Pulmonary artery endothelial cell (primary cell): ENCODE data around the gene CFAP65. TPM values are rescaled to one million over a fixed set of nuclear protein-coding genes. Genes with fewer than 3 reads are reported as not detected.
A peak's percentile ranks its signal among the peaks of the same experiment; 100 is the strongest.

Experiments
- DNase-seq: peaks from one replicate; pipeline ENCODE4 v3.0.0-alpha.2; 2011; ENCODE audit warnings: low read depth, low spot score
- total RNA-seq: library from RNA; depleted of rRNA; stranded (reverse); fragments of >200 nt; gene quantifications from 2 replicates; pipeline ENCODE4 v1.2.3, GENCODE V29; 2014

Gene CFAP65
- total RNA-seq, 1 donor from 2014 or later, result under 0.01 TPM

DNA sequence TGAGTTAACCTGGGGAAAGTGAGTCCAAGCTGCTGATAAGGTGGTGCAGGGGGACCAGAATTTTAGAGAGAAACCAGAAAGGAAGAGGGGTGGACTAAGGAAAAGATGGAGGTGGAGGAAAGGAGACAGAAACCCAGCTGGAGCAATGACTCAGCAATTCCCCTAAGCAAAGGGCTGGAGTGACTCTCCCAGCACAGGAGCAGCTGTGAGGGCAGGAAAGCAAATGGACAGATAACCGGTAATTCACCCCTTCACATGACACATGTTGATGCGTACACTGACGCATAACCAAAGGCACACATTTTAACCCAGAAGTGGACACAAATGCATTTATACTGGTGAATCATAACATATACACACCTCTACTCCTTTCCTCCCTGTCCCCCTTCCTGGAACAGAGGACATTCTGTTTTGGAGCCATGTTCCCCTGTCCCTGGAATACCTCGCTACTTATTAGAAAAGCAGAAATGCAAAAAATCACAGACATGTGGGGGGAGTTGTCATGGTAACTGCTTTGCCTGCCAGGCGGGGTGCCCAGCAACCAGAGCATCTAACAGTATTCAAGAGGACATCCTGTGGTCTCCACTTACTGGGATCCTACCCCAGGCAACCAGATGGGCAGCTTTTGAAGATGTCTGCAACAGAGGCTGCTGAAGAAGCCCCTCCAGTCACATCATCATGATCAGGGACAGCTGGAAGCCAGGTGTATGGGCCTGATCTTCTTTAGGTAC, 77.1 kb downstream of the CFAP65 start:
- no peak for DNase-seq

DNA sequence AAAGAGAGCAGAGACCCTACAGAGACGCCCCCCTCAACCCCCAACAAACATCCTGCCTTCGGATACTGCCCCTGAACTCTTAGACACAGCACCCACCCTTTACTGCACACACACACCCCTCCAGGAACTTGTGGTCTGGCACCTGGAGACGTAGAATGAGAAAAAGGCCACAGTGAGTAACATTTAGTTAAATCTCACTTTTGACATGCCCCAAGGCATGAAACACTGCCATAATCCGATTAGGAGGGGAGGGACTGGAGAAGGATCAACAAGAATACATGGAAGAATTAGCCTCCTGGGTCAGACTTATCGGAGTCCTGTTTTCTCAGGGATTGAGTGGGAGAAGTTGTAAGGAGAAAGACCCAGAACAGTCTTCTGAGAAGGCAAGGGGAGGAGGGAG, 77.7 kb downstream of the CFAP65 start:
- no peak for DNase-seq

DNA sequence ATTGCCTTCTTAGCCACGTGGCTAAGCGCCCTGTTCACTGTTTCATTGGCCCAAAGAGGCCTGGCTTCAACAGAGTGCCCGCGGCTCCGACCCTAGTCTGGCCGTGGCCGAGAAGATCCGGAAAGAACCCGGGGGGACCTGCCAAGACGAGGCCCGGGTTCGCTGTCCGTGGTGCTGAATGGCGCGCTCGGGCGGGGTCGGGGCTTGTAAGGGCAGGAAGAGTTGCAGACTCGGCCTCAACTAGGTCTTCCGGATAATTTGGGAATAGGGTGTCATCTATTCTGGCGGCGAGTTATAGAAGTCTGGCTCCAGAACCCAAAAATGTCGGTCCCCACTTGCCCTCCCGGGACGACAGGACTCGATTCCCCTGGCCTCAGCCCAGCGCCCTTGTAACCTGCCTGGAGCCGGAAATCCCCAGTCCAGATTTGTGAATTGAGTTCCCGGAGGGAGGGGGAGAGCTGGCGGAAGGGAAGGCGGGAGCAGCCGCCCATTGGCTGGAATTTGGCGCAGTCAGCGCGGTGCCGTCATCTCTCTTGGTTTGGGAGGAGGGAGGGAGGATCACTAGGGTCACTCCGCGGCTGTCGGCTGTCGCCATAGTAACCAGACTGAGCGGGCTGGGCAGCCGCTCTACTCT, 78.3 kb downstream of the CFAP65 start:
- no peak for DNase-seq

DNA sequence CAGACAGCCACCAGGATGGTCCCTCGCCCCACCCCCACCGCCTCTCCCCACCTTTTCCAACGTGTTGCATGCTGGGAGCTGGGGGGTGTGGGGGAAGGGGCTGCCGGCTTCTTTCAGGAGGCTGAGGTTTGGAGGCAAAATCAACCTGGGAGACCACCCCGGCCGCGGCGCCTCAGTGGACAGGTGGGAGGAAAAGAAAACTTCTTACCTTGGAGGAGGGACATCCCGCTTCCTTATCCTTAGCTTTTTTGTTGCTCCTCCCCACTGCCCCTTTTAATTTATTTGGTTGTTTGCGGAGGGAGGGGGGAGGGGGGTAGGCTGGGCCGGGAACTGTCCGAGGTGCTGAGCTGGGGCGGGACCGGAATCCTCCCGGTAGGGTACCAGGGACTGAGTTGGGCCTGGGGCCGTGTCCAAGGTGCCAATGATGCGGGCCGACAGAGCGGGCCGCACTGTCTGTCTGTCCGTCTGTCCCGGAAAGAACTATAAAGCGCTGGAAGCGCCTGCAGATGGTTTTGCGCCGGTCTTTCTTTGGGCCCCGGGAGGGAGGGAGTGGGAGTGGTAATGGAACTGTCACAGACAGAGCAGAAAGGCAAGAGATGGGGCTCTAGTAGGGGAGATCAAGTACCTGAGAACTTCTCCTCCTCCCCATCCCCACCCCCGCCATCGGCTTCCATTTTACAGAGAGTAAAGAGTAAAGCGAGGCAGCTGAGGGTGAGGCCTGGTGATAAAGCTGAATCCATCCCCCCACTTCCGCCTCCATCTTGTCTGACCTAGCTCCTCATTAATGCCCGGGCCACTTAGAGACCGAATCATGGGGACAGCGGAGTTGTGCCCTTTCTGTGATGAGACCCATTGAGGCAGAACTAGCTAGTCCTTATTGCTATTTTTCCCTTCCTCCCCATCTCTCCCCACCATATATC, 79.4 kb downstream of the CFAP65 start:
- no peak for DNase-seq

DNA sequence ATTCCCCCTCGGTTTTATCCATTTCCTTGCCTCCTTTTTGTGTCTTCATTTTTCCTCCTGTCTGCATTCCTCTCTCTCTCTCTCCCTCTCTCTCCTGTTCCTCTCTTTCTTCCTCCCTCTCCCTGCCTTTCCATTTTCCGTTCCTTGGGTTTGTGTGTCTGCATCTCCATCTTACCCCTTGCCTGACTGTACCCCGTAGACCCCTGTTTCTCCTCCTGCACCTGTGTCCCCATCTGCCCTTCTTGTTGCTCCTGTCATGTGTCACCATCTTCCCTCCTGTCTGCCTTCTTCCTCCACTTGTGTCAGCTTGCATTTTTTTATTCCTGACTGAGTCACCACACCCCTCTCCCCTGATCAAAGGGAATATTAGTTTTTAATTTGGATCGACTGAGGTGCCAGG, 80.1 kb downstream of the CFAP65 start:
- DNase-seq, result no peak

DNA sequence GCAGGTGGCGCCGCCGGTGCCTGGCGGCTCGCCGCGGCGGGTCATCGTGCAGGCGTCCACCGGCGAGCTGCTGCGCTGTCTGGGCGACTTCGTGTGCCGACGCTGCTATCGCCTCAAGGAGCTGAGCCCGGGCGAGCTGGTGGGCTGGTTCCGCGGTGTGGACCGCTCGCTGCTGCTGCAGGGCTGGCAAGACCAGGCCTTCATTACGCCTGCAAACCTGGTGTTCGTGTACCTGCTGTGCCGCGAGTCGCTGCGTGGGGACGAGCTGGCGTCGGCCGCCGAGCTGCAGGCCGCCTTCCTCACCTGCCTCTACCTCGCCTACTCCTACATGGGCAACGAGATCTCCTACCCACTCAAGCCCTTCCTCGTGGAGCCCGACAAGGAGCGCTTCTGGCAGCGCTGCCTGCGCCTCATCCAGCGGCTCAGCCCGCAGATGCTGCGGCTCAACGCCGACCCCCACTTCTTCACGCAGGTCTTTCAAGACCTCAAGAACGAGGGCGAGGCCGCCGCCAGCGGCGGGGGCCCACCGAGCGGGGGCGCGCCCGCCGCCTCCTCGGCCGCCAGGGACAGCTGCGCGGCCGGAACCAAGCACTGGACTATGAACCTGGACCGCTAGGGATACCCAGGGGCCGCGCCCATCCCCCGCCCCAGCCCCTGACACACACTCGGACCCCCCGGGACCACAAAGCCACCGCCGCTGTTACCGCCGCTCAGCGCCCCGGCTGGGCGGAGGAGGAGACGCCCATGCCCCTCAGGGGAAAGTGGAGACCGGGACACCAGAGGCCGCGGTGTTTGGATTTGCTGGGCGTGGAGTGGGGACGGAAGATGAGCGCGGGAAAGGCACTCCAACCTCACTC, 80.8 kb downstream of the CFAP65 start:
- no peak for DNase-seq

DNA sequence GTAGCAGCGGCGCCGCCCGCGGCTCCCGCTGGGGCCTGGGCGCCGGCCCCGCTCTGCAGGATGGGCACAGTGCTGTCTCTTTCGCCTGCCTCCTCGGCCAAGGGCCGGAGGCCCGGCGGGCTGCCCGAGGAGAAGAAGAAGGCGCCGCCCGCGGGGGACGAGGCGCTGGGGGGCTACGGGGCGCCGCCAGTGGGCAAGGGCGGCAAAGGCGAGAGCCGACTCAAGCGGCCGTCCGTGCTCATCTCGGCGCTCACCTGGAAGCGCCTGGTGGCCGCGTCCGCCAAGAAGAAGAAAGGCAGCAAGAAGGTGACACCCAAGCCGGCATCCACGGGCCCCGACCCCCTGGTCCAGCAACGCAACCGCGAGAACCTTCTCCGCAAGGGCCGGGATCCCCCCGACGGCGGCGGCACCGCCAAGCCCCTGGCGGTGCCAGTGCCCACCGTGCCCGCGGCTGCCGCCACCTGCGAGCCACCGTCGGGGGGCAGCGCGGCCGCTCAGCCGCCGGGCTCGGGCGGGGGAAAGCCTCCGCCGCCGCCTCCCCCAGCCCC, 81.5 kb downstream of the CFAP65 start:
- no peak for DNase-seq

DNA sequence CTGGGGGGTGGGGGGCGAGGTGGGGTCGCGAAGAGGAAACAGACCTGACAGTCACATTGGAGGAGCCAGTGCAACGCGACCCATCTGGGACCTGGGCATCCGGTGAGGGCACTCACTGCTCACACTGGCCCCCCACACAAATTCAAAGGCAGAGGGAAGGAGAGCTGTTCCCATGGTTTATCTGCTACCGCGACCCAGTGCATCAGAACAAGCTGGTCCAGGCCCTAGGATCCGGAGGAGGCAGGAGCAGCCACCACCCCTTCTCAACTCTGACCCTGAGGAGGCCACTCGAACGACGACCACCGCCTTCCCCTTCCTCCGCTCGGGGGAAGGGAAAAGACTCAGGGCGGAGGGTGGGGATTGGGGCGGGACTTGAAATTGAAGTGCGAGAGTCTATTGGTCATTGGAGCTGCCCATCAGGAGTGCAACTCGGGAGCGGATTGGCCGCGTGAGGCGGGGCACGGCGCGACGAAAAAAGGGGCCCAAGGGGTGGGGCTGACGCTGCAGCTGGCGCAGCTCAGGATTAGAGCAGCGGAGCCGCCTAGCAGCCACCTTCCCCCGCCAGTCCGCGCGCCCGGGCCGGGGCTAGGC, 82.1 kb downstream of the CFAP65 start, which contains the start of gene CDK5R2:
Gene CDK5R2, plus strand, starts transcription at position 526 of the 591 bp plus-strand sequence. CDS start 155 bp downstream, outside the sequence.
- DNase-seq, result peak; percentile 30

DNA sequence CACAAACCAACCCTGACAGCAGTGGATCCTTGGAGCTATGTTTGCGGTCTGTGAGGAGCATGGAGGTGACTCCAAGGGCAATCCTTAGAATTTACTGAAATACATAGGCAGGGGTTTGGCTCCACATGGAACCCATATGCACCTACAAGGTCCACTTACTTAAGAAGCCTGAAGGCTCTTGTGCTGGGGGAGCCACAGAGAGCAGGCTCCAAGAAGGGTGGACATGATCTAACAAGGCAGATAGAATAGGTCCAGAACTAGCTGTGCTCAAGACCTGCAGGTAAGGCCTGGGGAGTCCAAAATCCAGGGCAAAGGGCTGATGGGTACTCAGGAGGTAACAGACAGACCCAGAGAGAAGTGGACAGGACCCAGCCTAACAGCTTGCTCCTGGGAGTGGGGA, 83.0 kb downstream of the CFAP65 start:
- no peak for DNase-seq

DNA sequence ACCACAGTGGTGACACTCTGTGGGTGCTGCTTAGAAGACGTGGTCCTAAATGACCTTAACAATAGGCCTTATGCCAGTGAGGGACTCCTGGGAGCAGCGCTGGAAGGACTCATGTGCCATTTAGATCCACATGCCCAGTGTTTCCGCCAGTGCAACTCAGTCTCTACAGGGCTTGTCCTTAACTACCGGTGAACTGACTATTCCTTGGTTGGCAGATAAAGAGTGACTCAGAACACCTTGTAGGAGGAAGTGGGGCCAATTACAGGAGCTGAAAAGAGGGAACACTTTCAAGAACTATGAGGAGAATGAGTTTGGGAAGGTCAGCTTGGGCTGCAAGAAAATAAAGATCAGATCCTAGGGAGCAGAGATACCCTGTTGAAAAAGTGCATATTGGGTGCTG, 83.6 kb downstream of the CFAP65 start:
- DNase-seq, result no peak

DNA sequence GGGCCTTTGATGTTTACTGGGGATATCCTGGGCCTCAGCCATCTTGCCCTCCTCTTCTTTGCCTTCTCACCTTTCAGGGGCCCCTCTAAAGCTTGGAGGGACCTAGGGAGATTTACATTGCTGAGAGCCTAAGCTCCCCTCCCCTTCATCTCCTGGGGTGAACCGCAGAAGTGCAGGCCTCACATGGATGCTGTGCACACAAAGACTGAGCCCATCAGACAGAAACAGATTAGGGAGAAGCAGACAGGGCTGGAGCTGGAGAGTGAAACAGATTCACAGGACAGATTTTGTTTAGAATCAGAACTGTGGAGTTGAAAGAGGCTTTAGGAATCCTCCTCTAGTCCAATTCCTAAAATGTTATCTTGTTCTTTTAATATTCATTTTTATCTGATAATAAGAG, 85.3 kb downstream of the CFAP65 start:
- DNase-seq, result no peak

DNA sequence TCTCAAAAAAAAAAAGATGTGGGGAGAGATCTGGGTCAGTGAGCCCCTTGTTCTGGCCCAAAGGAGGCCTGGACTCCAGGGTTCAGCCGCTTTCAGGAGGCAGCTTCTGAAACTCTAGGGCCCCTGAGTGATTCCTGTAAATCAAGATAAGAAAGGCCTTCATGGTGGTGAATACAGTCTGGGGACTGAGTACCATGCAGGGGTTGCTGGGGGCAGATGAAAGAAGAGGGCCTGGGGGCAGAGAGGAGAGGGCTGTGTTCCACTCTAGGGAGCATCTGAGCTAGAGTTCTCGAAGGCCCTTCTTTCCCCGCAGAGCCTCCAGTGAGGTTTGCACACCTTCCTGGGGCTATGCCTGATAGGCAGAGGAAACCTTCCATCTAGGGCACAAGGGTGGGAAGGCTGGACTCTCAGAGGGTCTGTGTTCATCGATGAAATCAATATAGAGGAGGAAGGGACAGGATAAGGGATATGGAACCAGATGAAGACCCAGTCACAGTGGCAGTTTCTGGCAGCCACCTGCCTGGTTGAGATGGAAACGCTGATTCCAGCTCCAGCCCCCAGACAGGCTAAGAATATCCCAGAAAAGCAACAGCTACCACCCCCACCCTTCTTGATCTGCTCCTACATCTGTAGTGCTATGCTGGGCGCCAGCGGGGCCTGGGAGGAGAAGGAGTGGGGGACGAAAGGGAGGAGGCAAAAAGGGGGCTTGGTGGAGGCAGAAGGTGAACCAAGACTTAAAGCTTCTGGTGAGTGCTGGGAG, 86.6 kb downstream of the CFAP65 start:
- DNase-seq, result no peak

DNA sequence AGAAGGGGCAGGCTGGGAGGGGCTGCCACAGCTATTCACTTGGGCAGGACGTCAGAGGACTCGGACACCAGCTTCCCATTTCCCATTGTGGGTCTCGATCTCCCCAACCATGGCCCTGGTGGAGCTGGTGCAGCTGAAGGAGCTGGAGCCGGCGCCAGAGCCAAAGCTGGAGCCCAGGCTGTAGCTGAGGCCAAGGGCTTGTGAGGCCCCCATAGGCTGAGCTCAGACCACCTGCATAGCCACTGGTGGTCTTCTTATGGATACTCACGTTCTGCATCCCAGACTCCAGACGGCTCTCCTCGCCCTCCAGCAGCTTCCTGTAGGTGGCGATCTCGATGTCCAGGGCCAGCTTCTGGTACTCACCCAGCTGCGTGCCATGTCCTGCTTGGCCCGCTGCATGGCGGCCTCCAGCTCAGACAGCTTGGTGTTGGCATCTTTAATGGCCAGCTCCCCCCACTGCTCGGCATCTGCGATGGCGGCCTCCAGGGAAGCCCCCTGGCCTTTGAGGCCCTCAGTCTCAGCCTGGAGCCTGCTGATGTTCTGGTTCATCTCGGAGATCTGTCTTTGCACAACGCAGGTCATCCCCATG, 87.9 kb downstream of the CFAP65 start:
- no peak for DNase-seq

Other genes with a start within 250 kb of the CFAP65 start
- not detected in 2 replicates for gene PRKAG3, start 209.7 kb downstream of the CFAP65 start, total RNA-seq
- not detected in 2 replicates for gene WNT6, start 181.7 kb downstream of the CFAP65 start, total RNA-seq
- not detected in 2 replicates for gene WNT10A, start 160.7 kb downstream of the CFAP65 start, total RNA-seq
- not detected in 2 replicates for gene CDK5R2, start 81.8 kb downstream of the CFAP65 start, total RNA-seq
- not detected in 2 replicates for gene FEV, start 56.3 kb downstream of the CFAP65 start, total RNA-seq
- not detected in 2 replicates for gene CRYBA2, start 48.1 kb downstream of the CFAP65 start, total RNA-seq
- under 0.01 TPM in 1 of 2 replicates, not detected in the other for gene IHH, start 19.4 kb upstream of the CFAP65 start, total RNA-seq
- 16.4 and 26.3 TPM in 2 replicates for gene NHEJ1, start 119.3 kb upstream of the CFAP65 start, total RNA-seq
- 0.59 and 2.2 TPM in 2 replicates for gene SLC23A3, start 128.5 kb upstream of the CFAP65 start, total RNA-seq
- gene CNPPD1, start 135.4 kb upstream of the CFAP65 start, total RNA-seq, result 18.4 and 24.1 TPM in 2 replicates
- gene RETREG2, start 136.8 kb upstream of the CFAP65 start, total RNA-seq, result 52.6 and 60.1 TPM in 2 replicates
- 18.8 and 20.2 TPM in 2 replicates for gene ZFAND2B, start 165.3 kb upstream of the CFAP65 start, total RNA-seq
- 20.0 and 69.3 TPM in 2 replicates for gene ABCB6, start 177.4 kb upstream of the CFAP65 start, total RNA-seq
- 41.3 and 53.3 TPM in 2 replicates for gene ATG9A, start 188.1 kb upstream of the CFAP65 start, total RNA-seq
- 18.5 and 22.1 TPM in 2 replicates for gene ANKZF1, start 188.3 kb upstream of the CFAP65 start, total RNA-seq
- 5.9 and 8.1 TPM in 2 replicates for gene GLB1L, start 203.9 kb upstream of the CFAP65 start, total RNA-seq
- 22.2 and 23.5 TPM in 2 replicates for gene STK16, start 204.0 kb upstream of the CFAP65 start, total RNA-seq
- gene TUBA4B, start 211.7 kb upstream of the CFAP65 start, total RNA-seq, result not detected in 2 replicates
- gene TUBA4A, start 212.4 kb upstream of the CFAP65 start, total RNA-seq, result 14.0 and 29.0 TPM in 2 replicates
- 20.8 and 31.0 TPM in 2 replicates for gene DNAJB2, start 237.8 kb upstream of the CFAP65 start, total RNA-seq